Stimulated activated CD4-positive, alpha-beta T cell treated with anti-CD3 and anti-CD28 coated beads, Interleukin-1b, Interleukin-23, amount 100 ng/mL, for 48 hours (primary cell): ENCODE data around the gene DGKD.

Experiments
- DNase-seq: peaks from one replicate; pipeline ENCODE4 v3.0.0-alpha.2; 2020

Gene DGKD

GRCh38 chr2:233519787-233520611 lies 165.7 kb downstream of the DGKD start:
- no peak for DNase-seq
